HepG2 (cell line): ENCODE measurements around the gene CADPS.

Source experiments
- ATF6 ChIP-seq: sonication (generic); formaldehyde crosslinking; conservative IDR thresholded peaks from 2 replicates; pipeline ENCODE4 v1.4.0; 2020; ENCODE audit warnings: missing genetic modification reagents
- GABPA ChIP-seq, 2 experiments: IDR thresholded peaks; 2 replicates each; pipeline ENCODE4 v1.6.1; 2011 to 2016; ENCODE audit warnings: low read depth in 2 of 2, low read length in 1 of 2, missing biosample characterization in 1 of 2, missing genetic modification characterization in 1 of 2
- ZFAT ChIP-seq: sonication (generic); formaldehyde crosslinking; conservative IDR thresholded peaks from 2 replicates; pipeline ENCODE4 v1.8.1; 2023; ENCODE audit warnings: missing genetic modification reagents, inconsistent platforms
- ZNF121 ChIP-seq: sonication (generic); formaldehyde crosslinking; IDR thresholded peaks from 2 replicates; pipeline ENCODE4 v1.5.0; 2020; ENCODE audit warnings: mild to moderate bottlenecking, missing genetic modification reagents

DNA sequence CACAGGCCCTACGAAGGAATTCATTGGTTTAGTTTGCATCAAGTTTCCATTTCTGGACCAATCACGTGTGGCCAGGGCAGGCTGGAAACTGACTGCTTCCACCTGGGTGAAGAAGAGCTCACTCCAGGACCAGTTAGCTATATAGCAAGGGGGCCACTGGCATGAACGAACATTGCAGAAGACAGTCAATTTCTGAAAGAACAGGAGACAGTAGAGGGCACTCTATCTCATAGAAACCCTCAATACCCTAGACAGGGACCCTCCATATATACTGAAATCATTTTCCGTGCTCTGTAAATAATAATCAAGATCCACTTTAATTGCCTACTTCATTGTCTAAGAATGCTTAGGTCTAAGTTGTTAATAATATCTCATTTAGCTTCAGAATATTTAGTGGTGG, 215.6 kb downstream of the CADPS start:
- TF ChIP-seq ZFAT (CRISPR knock-in tag) = no peak
- no peak for TF ChIP-seq ZNF121 (CRISPR knock-in tag)
- TF ChIP-seq GABPA (IDR thresholded peaks at IDR 0.05; ENCODE audit: low read depth, low read length) = no peak
- TF ChIP-seq GABPA (CRISPR knock-in tag; IDR thresholded peaks at IDR 0.05; ENCODE audit: low read depth) = no peak
- TF ChIP-seq ATF6 (CRISPR knock-in tag) = no peak
